MM.1S (cell line): Measurements from ENCODE around the gene GJA10.
"Not testable (repeated sequence)": the region's sequence is repeated elsewhere in the genome, so short reads cannot be mapped to it uniquely, and the experiment has no call there.

Source experiments
- DNase-seq: peaks from one replicate; pipeline ENCODE4 v3.0.0-alpha.2; 2015
- H2AFZ ChIP-seq: fragments of 300-600 bp; sonication (generic); 2 replicates; pipeline ENCODE4 v1.6.0; 2016; ENCODE audit warnings: antibody characterized with exemption, low read length
- H3F3A ChIP-seq: fragments of 300-600 bp; sonication (generic); 2 replicates; pipeline ENCODE4 v1.6.1; 2016; ENCODE audit warnings: mild to moderate bottlenecking, antibody characterized with exemption, low read length, moderate library complexity, mixed read lengths; ENCODE audit not compliant: insufficient read depth
- H3K27ac ChIP-seq: fragments of 300-600 bp; sonication (generic); 2 replicates; pipeline ENCODE4 v1.5.1; 2016; ENCODE audit warnings: mild to moderate bottlenecking, low read length
- H3K27me3 ChIP-seq: fragments of 300-600 bp; sonication (generic); replicated peaks from 2 replicates; pipeline ENCODE4 v1.6.0; 2016; ENCODE audit warnings: low read length; ENCODE audit not compliant: insufficient read depth
- H3K36me3 ChIP-seq: fragments of 300-600 bp; sonication (generic); replicated peaks from 2 replicates; pipeline ENCODE4 v1.6.1; 2016; ENCODE audit warnings: mild to moderate bottlenecking, low read length, mixed read lengths; ENCODE audit not compliant: insufficient read depth
- H3K4me1 ChIP-seq: fragments of 300-600 bp; sonication (generic); 2 replicates; pipeline ENCODE4 v1.6.1; 2016; ENCODE audit warnings: low read length, mixed read lengths
- H3K4me2 ChIP-seq: fragments of 300-600 bp; sonication (generic); 2 replicates; pipeline ENCODE4 v1.6.0; 2016; ENCODE audit warnings: low read depth, low read length
- H3K4me3 ChIP-seq: fragments of 300-600 bp; sonication (generic); 2 replicates; pipeline ENCODE4 v1.5.1; 2016; ENCODE audit warnings: low read length, mixed read lengths
- H3K79me2 ChIP-seq: fragments of 300-600 bp; sonication (generic); 2 replicates; pipeline ENCODE4 v1.6.1; 2016; ENCODE audit warnings: mixed run types, low read length, mixed read lengths
- H3K9ac ChIP-seq: fragments of 300-600 bp; sonication (generic); 2 replicates; pipeline ENCODE4 v1.6.1; 2016; ENCODE audit warnings: low read length, mixed read lengths
- H3K9me2 ChIP-seq: fragments of 300-600 bp; sonication (generic); replicated peaks from 2 replicates; pipeline ENCODE4 v1.6.1; 2016; ENCODE audit warnings: mild to moderate bottlenecking, low read length, mixed read lengths; ENCODE audit not compliant: insufficient read depth
- H3K9me3 ChIP-seq: fragments of 300-600 bp; sonication (generic); replicated peaks from 2 replicates; pipeline ENCODE4 v1.6.1; 2016; ENCODE audit warnings: mild to moderate bottlenecking, low read length, mixed read lengths; ENCODE audit not compliant: insufficient read depth
- H4K20me1 ChIP-seq: fragments of 300-600 bp; sonication (generic); 2 replicates; pipeline ENCODE4 v1.6.1; 2016; ENCODE audit warnings: mild to moderate bottlenecking, low read length, moderate library complexity, mixed read lengths; ENCODE audit not compliant: insufficient read depth
- EZH2 ChIP-seq: fragments of 300-600 bp; sonication (generic); optimal IDR thresholded peaks from 2 replicates; pipeline ENCODE3; 2017; ENCODE audit warnings: low read depth, mild to moderate bottlenecking, antibody characterized with exemption, low read length, mixed read lengths
- EZH2phosphoT487 ChIP-seq: fragments of 300-600 bp; sonication (generic); IDR thresholded peaks from 2 replicates; pipeline ENCODE4 v1.6.1; 2018; ENCODE audit warnings: antibody characterized with exemption, low read length
- TF ChIP-seq, protein P1 (sequence below): fragments of 300-600 bp; sonication (generic); IDR thresholded peaks from 2 replicates; pipeline ENCODE4 v1.5.1; 2016; ENCODE audit warnings: antibody characterized with exemption, low read length, mixed read lengths

GJA10 gene

GRCh38 chr6:89894169-89894568, at the start of gene GJA10:
Gene GJA10 (plus strand): TSS chr6:89894469. CDS start chr6:89894469, 0 bp downstream.
- H3K4me1 ChIP-seq: no peaks in the 10 kb centered on the region
- no peak for DNase-seq
- H3K9me2 ChIP-seq: no peaks in the 10 kb centered on the region
- TF ChIP-seq, protein P1, sequence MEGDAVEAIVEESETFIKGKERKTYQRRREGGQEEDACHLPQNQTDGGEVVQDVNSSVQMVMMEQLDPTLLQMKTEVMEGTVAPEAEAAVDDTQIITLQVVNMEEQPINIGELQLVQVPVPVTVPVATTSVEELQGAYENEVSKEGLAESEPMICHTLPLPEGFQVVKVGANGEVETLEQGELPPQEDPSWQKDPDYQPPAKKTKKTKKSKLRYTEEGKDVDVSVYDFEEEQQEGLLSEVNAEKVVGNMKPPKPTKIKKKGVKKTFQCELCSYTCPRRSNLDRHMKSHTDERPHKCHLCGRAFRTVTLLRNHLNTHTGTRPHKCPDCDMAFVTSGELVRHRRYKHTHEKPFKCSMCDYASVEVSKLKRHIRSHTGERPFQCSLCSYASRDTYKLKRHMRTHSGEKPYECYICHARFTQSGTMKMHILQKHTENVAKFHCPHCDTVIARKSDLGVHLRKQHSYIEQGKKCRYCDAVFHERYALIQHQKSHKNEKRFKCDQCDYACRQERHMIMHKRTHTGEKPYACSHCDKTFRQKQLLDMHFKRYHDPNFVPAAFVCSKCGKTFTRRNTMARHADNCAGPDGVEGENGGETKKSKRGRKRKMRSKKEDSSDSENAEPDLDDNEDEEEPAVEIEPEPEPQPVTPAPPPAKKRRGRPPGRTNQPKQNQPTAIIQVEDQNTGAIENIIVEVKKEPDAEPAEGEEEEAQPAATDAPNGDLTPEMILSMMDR: no peak
- TF ChIP-seq EZH2phosphoT487: no peak
- TF ChIP-seq EZH2: no peak
- H3K27me3 ChIP-seq: no peaks in the 10 kb centered on the region
- H4K20me1 ChIP-seq: no peaks in the 10 kb centered on the region
- H3K27ac ChIP-seq: no peak within 1 kb of the TSS
- H3K4me2 ChIP-seq: no peak within 1 kb of the TSS
- no peaks in the 10 kb centered on the region for H3K9me3 ChIP-seq
- no peak within 1 kb of the TSS for H2AFZ ChIP-seq
- no peaks in the 10 kb centered on the region for H3K36me3 ChIP-seq
- H3F3A ChIP-seq: no peaks in the 10 kb centered on the region
- no peaks in the 10 kb centered on the region for H3K79me2 ChIP-seq
- no peak within 1 kb of the TSS for H3K4me3 ChIP-seq
- H3K9ac ChIP-seq: no peak within 1 kb of the TSS

GRCh38 chr6:89847513-89847912, 46.8 kb upstream of the GJA10 start:
- H3K9ac ChIP-seq, H2AFZ ChIP-seq, DNase-seq, H3K9me2 ChIP-seq, H3K4me2 ChIP-seq, H3K4me1 ChIP-seq, H3K9me3 ChIP-seq, H3K4me3 ChIP-seq, H3K27me3 ChIP-seq, H3F3A ChIP-seq, H3K36me3 ChIP-seq, H4K20me1 ChIP-seq, H3K27ac ChIP-seq: not testable (repeated sequence)
- peaks cover 51% of the 10 kb centered on the region for H3K79me2 ChIP-seq

DNA sequence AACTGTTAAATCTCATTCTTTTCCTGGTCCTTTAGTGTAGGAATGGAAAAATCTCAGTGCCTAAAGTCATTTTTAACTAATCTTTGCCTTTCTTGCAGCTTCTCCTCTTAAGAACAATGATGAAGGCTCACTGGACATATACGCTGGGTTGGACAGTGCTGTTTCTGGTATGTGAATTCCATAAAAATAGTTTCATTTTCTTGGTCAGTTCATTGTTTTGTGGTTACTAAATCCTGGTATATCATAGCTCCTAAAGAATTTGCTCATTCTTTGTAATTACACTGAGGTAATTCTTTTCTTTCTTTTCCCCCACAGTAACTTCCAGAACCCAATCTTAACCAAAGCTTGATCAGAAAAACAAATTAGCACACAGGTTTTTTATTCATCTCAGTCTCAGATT, 41.2 kb upstream of the GJA10 start:
- Histone ChIP-seq H3K9me2 (no peaks in the 10 kb centered on the region), H3K27ac (no peak overlapping the region), H4K20me1 (no peaks in the 10 kb centered on the region), H3F3A (no peaks in the 10 kb centered on the region), H3K36me3 (no peaks in the 10 kb centered on the region; the same call in 1 of the 2 replicates), H3K27me3 (no peaks in the 10 kb centered on the region), H3K79me2 (peaks cover 15% of the 10 kb centered on the region; the same call in 1 of the 2 replicates), H3K4me1 (no peaks in the 10 kb centered on the region), H3K4me3 (no peak overlapping the region), H3K9me3 (no peaks in the 10 kb centered on the region), H2AFZ (no peak overlapping the region), H3K9ac (no peak overlapping the region), H3K4me2 (no peak overlapping the region)
- no peak for TF ChIP-seq EZH2phosphoT487
- TF ChIP-seq, protein P1: no peak
- TF ChIP-seq EZH2: no peak
- no peak for DNase-seq

DNA sequence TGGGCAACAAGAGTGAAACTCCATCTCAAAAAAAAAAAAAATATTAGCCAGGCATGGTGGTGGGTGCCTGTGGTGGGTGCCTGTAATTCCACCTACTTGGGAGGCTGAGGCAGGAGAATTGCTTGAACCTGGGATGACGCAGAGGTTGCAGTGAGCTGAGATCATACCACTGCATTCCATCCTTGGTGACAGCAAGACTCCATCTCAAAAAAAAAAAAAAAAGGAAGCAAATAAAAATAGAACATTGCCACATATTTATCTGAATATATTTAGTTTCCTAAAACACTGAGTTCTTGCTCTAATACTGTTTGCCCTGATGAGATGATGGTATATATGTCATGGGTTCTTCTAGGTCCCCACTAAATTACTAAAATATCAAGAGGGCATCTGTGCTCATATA, 36.2 kb upstream of the GJA10 start:
- H3K9me2 ChIP-seq: no peaks in the 10 kb centered on the region
- H3K36me3 ChIP-seq: peaks cover 12% of the 10 kb centered on the region
- TF ChIP-seq EZH2phosphoT487 (no peak), EZH2 (no peak)
- TF ChIP-seq, protein P1: no peak
- H3K9me3 ChIP-seq: no peaks in the 10 kb centered on the region
- no peaks in the 10 kb centered on the region for H3F3A ChIP-seq
- H3K4me1 ChIP-seq: 0 out of 2 replicates have a peak, but pooled peaks cover 3% of the 10 kb centered on the region
- DNase-seq: no peak
- no peak overlapping the region for H2AFZ ChIP-seq
- no peaks in the 10 kb centered on the region for H3K79me2 ChIP-seq
- H3K27ac ChIP-seq: no peak overlapping the region
- no peaks in the 10 kb centered on the region for H4K20me1 ChIP-seq
- no peaks in the 10 kb centered on the region for H3K27me3 ChIP-seq
- H3K4me2 ChIP-seq: no peak overlapping the region
- no peak overlapping the region for H3K4me3 ChIP-seq
- no peak overlapping the region for H3K9ac ChIP-seq
